Caco-2 (cell line): ENCODE measurements around the gene EPB41. TPM values are rescaled to one million over a fixed set of nuclear protein-coding genes. Genes with fewer than 3 reads are reported as not detected.
"Not testable (repeated sequence)": the region's sequence is repeated elsewhere in the genome, so short reads cannot be mapped to it uniquely, and the experiment has no call there.

Experiments used
- BruUV-seq: library from RNA; stranded (reverse); fragments of 400-500 nt; replicated peaks from 2 replicates; lab custom pipeline; 2021; lab: Mats Ljungman, UMichigan
- CTCF ChIA-PET: fragments of 300-600 bp; sonication (Branson Sonifier 250); formaldehyde crosslinking; loops from one replicate; lab custom pipeline; 2022; ENCODE audit warnings: antibody characterized with exemption; lab: Charles Lee
- POLR2A ChIA-PET: fragments of 300-600 bp; sonication (Branson Sonifier 250); formaldehyde crosslinking; loops from one replicate; lab custom pipeline; 2022; ENCODE audit warnings: antibody characterized with exemption; lab: Charles Lee
- DNase-seq, 2 experiments: peaks; one replicate each; pipeline versions ENCODE4 v3.0.0 to v3.0.0-alpha.2; 2020 to 2022
- H3K27me3 ChIP-seq: replicated peaks from 2 replicates; pipeline ENCODE4 v1.6.0; 2011; ENCODE audit warnings: low read length; ENCODE audit not compliant: control insufficient read depth, insufficient read depth
- H3K36me3 ChIP-seq: 2 replicates; pipeline ENCODE4 v1.5.1; 2011; ENCODE audit warnings: low read length; ENCODE audit not compliant: control insufficient read depth, insufficient read depth
- H3K4me1 ChIP-seq: fragments of 250-450 bp; sonication (Bioruptor Pico); 2 replicates; pipeline ENCODE4 v1.5.1; 2020; ENCODE audit warnings: mild to moderate bottlenecking
- H3K4me3 ChIP-seq: 2 replicates; pipeline ENCODE4 v1.5.1; 2011; ENCODE audit warnings: low read depth, mild to moderate bottlenecking, control low read depth, low read length
- H3K9me3 ChIP-seq: fragments of 250-450 bp; sonication (Bioruptor Pico); 2 replicates; pipeline ENCODE4 v1.5.1; 2020; ENCODE audit warnings: mild to moderate bottlenecking, moderate library complexity
- H3K27ac Mint-ChIP-seq: one replicate; pipeline ENCODE4 v1.8.0; 2022; ENCODE audit warnings: mixed read lengths; ENCODE audit not compliant: unreplicated experiment
- H3K27me3 Mint-ChIP-seq: one replicate; pipeline ENCODE4 v1.8.0; 2022; ENCODE audit warnings: mixed read lengths; ENCODE audit not compliant: insufficient read depth, unreplicated experiment
- H3K36me3 Mint-ChIP-seq: one replicate; pipeline ENCODE4 v1.8.0; 2022; ENCODE audit warnings: mild to moderate bottlenecking, mixed read lengths; ENCODE audit not compliant: insufficient read depth, unreplicated experiment
- H3K4me1 Mint-ChIP-seq: one replicate; pipeline ENCODE4 v1.8.0; 2022; ENCODE audit warnings: low read depth, mixed read lengths; ENCODE audit not compliant: unreplicated experiment
- H3K4me3 Mint-ChIP-seq: one replicate; pipeline ENCODE4 v1.8.0; 2022; ENCODE audit warnings: mild to moderate bottlenecking, moderate library complexity, mixed read lengths; ENCODE audit not compliant: unreplicated experiment
- H3K9me3 Mint-ChIP-seq: one replicate; pipeline ENCODE4 v1.8.0; 2022; ENCODE audit warnings: mixed read lengths; ENCODE audit not compliant: unreplicated experiment
- CTCF ChIP-seq, 2 experiments: fragments of 200-600 bp in 1 of 2; IDR thresholded peaks; 1 replicate in 1 of 2; 2 replicates in 1 of 2; pipeline versions ENCODE4 v1.5.1 to v1.8.0; 2011 to 2022; ENCODE audit warnings: antibody characterized with exemption in 1 of 2, control low read depth in 1 of 2, inconsistent platforms in 1 of 2, low read depth in 1 of 2, low read length in 1 of 2, mild to moderate bottlenecking in 1 of 2, moderate library complexity in 1 of 2; ENCODE audit not compliant: insufficient read depth in 1 of 2, severe bottlenecking in 1 of 2, unreplicated experiment in 1 of 2
- intact Hi-C: fragments of 100-400 bp; cut with micrococcal nuclease; formaldehyde crosslinking; loops from one replicate; pipeline ENCODE4 v1.10.0; 2022; ENCODE audit not compliant: unreplicated experiment
- total RNA-seq: library from RNA; stranded (reverse); gene quantifications from 2 replicates; pipeline ENCODE4 v1.2.3, GENCODE V29; 2022

EPB41 gene
- total RNA-seq, 1 experiment from 2014 or later, result 29.5 TPM

- no TSS peak for BruUV-seq
- no peak for TF ChIP-seq CTCF (IDR thresholded peaks at IDR 0.05; ENCODE audit: insufficient read depth in 1 of 2, low read depth in 1 of 2, low read length in 1 of 2, severe bottlenecking in 1 of 2, unreplicated experiment in 1 of 2)
- H3K36me3 ChIP-seq, result no peaks in the 10 kb centered on the region
- Mint-ChIP-seq H3K9me3 (no peaks in the 10 kb centered on the region), H3K36me3 (no peaks in the 10 kb centered on the region), H3K4me3 (no peak overlapping the region), H3K27ac (no peak overlapping the region), H3K4me1 (no peaks in the 10 kb centered on the region), H3K27me3 (no peaks in the 10 kb centered on the region)
- POLR2A ChIA-PET, result no interaction called here
- H3K27me3 ChIP-seq, result no peaks in the 10 kb centered on the region
- intact Hi-C loops, result no loop called here
- CTCF ChIA-PET, result interaction anchor here (0.8 kb wide), 2 partner anchors 135 to 169 kb away, joined by 3 to 4 read pairs; no protein-coding TSS in a partner anchor
- no peaks in the 10 kb centered on the region for H3K4me1 ChIP-seq
- H3K4me3 ChIP-seq, result no peak overlapping the region
- H3K9me3 ChIP-seq, result no peaks in the 10 kb centered on the region
- DNase-seq, result no peak
Measured at GRCh38 chr1:29062157-29062942, 148.0 kb downstream of the EPB41 start.

GRCh38 chr1:29064064-29064463 is 149.7 kb downstream of the EPB41 start:
- no peak for TF ChIP-seq CTCF (IDR thresholded peaks at IDR 0.05; ENCODE audit: insufficient read depth in 1 of 2, low read depth in 1 of 2, low read length in 1 of 2, severe bottlenecking in 1 of 2, unreplicated experiment in 1 of 2)
- Histone ChIP-seq H3K4me1 (no peaks in the 10 kb centered on the region), H3K36me3 (no peaks in the 10 kb centered on the region), H3K27me3 (no peaks in the 10 kb centered on the region), H3K4me3 (no peak overlapping the region), H3K9me3 (no peaks in the 10 kb centered on the region)
- no peak for DNase-seq
- H3K27ac Mint-ChIP-seq, result no peak overlapping the region
- ChIA-PET CTCF (no interaction called here), POLR2A (no interaction called here)
- no peaks in the 10 kb centered on the region for H3K9me3 Mint-ChIP-seq
- intact Hi-C loops, result no loop called here
- no peaks in the 10 kb centered on the region for H3K27me3 Mint-ChIP-seq
- H3K4me1 Mint-ChIP-seq, result no peaks in the 10 kb centered on the region
- no TSS peak for BruUV-seq
- no peaks in the 10 kb centered on the region for H3K36me3 Mint-ChIP-seq
- no peak overlapping the region for H3K4me3 Mint-ChIP-seq

GRCh38 chr1:29077155-29077554 is 162.8 kb downstream of the EPB41 start:
- no peak for DNase-seq
- Histone ChIP-seq H3K9me3 (no peaks in the 10 kb centered on the region), H3K4me1 (no peaks in the 10 kb centered on the region), H3K36me3 (no peaks in the 10 kb centered on the region), H3K4me3 (no peak overlapping the region), H3K27me3 (no peaks in the 10 kb centered on the region)
- Mint-ChIP-seq H3K27me3 (no peaks in the 10 kb centered on the region), H3K9me3 (no peaks in the 10 kb centered on the region), H3K27ac (no peak overlapping the region), H3K36me3 (no peaks in the 10 kb centered on the region), H3K4me1 (no peaks in the 10 kb centered on the region), H3K4me3 (no peak overlapping the region)
- ChIA-PET POLR2A (no interaction called here), CTCF (no interaction called here)
- BruUV-seq, result no TSS peak
- no peak for TF ChIP-seq CTCF (IDR thresholded peaks at IDR 0.05; ENCODE audit: insufficient read depth in 1 of 2, low read depth in 1 of 2, low read length in 1 of 2, severe bottlenecking in 1 of 2, unreplicated experiment in 1 of 2)
- intact Hi-C loops, result no loop called here

GRCh38 chr1:29079916-29080629 is 165.7 kb downstream of the EPB41 start:
- H3K4me3 ChIP-seq, H3K9me3 Mint-ChIP-seq, H3K4me1 ChIP-seq, CTCF ChIA-PET, H3K4me1 Mint-ChIP-seq, H3K27me3 ChIP-seq, H3K27me3 Mint-ChIP-seq, H3K36me3 ChIP-seq, H3K36me3 Mint-ChIP-seq, H3K4me3 Mint-ChIP-seq, H3K9me3 ChIP-seq, BruUV-seq, POLR2A ChIA-PET, intact Hi-C loops, H3K27ac Mint-ChIP-seq, DNase-seq: not testable (repeated sequence)
